ENCODE data around the gene LCMT2.
A peak's percentile ranks its signal among the peaks of the same experiment; 100 is the strongest.
"Not testable (repeated sequence)": the region's sequence is repeated elsewhere in the genome, so short reads cannot be mapped to it uniquely, and the experiment has no call there.

LCMT2 gene

DNA sequence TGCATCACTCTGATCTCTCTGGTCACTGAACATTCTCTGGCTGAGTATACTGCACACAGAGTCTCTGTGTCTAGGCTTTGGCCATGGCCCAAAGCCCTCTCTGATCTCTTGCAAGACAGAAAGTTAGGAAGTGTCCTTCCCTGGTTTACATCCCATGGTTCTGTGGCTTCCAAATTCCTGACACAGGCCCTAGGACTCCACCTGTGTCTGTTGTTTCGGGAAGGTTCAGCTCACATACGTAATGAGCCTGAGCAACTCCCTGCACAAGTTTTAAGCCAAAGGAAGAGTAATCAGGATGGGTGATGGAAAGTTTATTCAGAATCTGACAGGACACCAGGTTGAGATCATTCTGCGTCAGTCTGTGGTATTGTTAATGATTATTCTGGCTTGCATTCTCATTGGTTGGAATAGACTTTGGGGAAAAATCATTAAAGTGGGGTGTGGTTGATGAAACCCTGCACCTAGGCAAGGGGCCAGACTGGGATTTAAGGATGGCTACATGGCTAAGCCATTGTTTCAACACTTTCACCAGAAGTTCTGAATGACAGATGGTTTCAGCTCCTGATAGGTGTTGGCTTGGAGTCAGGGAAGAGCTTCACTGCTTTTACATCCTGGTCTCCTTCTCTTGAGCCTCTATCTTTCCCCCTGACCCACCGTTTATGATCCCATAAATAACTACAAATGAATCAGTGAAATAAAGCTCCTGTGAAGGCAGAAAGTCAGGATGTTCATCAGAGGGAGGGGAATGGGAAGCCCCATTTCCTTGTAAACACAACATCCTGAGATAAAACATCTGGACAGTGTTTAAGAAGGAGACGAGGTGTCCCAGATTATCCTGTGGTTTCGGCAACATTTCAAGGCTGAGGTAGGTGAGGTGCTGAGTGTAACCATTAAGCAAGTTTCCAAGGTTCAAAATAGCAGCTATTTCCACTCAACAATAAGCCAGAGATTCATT, 14.1 kb downstream of the LCMT2 start:
- no peak for DNase-seq (ENCODE audit: low read depth, low spot score)

DNA sequence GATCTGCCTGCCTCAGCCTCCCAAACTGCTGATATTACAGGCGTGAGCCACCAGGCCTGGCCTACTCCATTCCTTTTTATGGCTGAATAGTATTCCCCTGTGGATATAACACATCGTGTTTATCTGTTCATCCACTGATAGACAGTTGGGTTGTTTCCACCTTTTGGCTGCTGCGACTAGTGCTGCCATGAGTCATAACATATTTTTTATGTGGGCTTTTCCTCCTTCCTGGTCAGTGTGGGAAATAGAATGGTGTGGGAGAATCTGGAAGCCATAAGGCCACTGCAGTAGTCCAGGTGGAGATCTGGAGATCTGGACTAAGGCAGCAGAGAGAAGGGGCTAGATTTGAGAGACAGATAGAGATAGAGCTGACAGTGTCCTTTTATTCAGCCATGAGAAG, 16.2 kb downstream of the LCMT2 start:
- DNase-seq (ENCODE audit: low read depth, low spot score), result no peak

DNA sequence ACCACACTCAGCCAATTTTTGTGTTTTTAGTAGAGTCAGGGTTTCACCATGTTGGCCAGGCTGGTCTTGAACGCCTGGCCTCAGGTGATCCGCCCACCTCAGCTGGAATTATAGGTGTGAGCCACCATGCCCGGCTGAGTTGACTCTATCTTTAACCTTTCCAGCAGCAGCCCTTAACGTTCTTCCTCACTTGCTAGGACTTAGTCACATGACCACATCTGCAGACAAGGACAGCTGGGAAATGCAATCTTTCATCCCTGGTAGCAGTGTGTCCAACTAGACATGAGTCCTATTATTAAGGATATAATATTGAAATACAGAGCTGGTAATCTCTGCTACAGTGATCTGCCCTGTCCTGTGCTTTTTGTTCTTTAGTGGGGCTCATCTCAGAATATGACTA, 18.0 kb downstream of the LCMT2 start:
- DNase-seq (ENCODE audit: low read depth, low spot score), result no peak

DNA sequence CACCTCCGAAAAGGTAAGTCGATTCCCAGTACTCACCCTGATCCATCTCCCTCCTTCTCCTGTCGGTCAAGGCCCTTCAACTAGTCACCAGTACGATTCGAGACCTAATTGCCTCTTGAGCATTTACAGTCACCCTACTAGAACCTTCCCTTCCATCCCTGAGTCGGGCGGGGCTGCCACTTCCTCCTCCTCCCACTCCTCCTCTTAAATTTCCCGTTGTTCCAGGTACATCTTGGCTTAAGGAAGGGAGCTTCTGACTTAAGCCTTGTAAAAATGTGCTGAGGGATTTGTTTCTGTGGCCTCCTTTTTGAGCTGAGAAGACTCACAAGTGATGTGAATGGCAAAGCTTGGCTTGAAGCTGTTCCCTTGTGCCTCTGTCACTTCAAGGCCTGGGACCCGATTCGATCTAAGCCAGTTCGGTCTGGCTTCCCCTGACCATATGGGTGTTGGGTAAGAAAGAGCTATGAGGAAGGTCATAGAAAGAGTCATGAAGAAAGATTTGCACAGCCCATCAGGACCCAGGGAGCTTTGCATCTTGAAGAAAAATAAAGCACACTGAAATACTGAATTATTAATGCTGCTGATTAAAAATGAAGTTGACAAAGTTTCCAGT, 28.1 kb downstream of the LCMT2 start, which contains the start of gene TGM7:
TSS of gene TGM7 (minus strand) at position 51 of the 613 bp plus-strand sequence.
- DNase-seq (ENCODE audit: low read depth, low spot score), result no peak

DNA sequence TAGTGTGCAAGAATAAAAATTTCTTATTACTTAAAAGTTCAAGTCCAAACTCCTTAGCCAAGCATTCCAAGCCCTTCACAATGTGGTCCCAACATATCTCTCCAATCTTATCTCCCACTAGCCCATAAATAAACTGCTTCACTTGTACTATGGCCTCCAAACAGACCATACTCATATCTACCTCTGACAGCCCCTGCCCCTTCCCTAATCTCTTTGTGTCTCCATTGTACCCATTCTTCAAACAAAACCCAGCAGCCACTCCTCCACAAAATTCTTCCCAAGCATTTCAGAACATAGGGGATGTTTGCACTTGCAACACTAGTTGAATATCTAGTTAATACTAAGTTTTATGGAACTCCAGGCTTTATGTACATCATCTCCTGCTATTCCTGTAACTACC, 30.5 kb downstream of the LCMT2 start:
- DNase-seq (ENCODE audit: low read depth, low spot score), result no peak

DNA sequence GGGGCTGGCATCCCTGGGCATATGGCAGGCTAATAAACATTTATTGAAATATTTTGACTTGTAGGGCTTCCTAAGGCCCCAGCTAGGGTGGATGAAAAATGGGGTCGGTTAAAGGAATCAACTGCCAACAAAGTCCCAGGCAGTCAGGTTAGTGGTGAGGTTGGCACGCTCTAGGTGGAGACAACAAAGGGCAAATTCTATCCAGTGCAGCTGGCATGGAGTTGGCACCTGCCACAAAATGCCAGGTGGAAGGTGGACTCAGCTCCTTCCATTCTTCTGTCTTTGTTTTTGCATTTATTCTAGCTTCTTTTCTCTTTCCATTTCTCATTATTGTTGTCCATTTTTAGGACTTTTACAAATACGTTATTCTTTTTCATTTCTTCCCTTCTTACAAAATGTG, 31.0 kb downstream of the LCMT2 start:
- DNase-seq (ENCODE audit: low read depth, low spot score), result no peak

DNA sequence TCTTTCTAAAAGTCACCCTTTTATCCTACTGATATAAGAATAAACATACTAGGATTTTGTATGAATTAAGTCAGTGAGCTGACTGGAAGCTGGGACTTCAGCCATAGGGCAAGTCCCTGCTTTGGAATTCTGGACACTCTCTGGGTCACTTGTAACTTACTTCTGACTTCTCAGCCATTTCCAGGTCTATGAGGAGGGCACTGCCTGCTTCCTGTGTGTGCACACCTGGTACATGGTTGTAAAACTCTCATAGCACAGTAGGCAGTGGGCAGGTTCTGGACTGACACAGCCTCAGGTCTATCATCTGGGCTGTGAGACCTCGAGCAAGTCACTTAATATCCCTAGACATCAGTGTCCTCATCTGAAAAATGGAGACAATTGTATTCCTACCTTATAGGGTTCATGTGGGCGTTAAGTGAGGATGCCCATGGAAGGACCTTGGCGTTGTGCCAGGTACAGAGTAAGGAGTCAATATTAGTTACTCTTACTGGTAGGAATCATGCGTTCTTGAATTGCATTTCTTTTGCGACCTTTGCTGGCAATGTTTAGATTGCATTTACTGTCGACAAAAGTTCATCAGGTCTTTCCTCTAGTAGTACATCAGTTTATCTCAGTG, 36.2 kb downstream of the LCMT2 start:
- DNase-seq (ENCODE audit: low read depth, low spot score), result no peak

DNA sequence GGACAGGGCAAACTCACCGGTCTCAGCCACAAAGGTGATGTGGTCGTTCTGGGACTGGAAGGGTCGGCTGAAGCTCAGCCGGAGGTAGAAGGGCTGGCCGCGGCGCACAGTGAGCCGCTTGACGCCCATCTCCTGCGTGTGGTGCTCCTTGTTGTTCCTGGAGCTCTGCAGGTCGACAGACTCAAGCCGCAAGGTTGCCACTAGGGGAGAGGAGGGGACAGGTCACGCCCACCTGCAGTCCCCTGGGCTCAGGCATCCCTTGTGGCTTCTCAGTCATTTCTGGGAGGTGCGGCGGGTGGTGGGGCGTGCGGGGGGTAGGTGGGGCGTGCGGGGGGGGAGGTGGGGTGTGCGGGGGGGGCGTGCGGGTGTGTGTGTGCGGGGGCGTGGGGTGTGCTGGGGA, 36.9 kb downstream of the LCMT2 start:
- DNase-seq (ENCODE audit: low read depth, low spot score), result no peak

DNA sequence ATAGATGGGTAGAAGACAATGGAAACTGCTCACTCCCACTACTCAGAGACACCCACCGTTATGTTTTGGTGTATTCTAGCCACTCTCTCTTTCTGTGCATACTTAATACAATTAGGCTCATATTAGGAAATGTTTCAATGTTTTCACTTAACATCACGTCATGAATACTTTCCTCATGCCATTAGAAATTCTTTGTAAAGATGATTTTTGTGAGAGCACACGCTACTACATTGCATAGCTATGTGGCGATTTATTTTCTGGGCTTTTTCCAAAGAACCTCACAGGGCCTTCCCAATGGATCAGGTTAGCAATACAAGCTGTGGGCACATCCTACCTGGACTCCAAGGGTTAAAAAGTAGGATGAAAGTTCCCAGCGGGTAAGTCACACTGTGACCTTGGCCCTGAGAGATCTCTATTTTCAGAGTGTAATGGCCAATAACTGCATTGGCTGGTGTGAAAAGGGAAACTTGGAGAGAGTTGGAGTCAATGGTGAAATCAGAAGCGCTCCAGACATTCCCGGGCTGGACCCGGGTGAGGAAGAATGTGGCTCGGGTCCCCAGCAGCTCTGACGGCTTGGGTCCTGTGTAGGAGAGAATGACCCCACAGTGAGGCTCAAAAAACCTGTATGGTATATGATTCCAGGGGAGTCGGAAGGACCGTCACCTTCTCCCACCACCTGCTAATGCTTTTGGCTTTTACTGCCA, 37.8 kb downstream of the LCMT2 start:
- no peak for DNase-seq (ENCODE audit: low read depth, low spot score)

DNA sequence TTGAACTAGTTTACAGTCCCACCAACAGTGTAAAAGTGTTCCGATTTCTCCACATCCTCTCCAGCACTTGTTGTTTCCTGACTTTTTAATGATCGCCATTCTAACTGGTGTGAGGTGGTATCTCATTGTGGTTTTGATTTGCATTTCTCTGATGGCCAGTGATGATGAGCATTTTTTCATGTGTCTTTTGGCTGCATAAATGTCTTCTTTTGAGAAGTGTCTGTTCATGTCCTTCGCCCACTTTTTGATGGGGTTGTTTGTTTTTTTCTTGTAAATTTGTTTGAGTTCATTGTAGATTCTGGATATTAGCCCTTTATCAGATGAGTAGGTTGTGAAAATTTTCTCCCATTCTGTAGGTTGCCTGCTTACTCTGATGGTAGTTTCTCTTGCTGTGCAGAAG, 40.7 kb downstream of the LCMT2 start:
- DNase-seq (ENCODE audit: low read depth, low spot score), result not testable (repeated sequence)

DNA sequence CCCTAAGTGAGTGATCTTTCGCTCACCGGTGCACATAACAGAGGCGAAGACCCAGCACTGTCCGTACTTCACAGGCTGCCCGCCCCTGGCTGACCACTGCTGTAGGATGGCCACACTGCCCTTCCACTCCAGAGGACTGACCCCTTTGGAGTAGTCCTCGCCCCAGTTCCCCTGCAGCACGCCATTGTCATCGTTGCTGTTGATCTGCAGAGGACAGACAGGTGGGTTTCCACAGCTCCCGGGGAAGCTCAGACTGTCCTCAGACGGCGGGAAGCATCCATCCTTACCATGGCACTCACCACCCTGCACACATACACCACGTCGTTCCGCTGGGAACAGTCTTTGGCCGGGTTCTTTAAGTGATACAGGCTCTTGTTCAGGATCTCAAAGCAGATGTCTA, 43.1 kb downstream of the LCMT2 start:
- no peak for DNase-seq (ENCODE audit: low read depth, low spot score)

DNA sequence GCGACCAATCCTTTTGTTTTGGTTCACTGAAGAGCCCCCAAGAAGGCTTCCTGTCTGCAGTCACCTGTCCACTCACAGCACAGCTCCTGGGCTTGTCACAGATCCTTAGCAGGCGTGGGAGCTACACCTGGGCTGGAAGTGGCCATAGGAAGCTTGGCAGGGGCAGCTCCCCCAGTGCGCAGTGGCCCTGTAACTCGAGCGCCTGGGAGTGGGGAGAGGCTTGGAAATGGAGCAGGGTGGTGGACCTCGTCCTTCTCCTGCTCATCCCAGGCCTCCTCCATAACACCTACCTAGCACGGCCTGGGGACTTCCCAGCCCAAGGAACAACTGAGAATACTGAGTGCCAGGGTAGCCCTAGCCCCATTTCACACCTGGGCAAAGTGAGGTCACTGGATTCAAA, 44.3 kb downstream of the LCMT2 start:
- no peak for DNase-seq (ENCODE audit: low read depth, low spot score)

DNA sequence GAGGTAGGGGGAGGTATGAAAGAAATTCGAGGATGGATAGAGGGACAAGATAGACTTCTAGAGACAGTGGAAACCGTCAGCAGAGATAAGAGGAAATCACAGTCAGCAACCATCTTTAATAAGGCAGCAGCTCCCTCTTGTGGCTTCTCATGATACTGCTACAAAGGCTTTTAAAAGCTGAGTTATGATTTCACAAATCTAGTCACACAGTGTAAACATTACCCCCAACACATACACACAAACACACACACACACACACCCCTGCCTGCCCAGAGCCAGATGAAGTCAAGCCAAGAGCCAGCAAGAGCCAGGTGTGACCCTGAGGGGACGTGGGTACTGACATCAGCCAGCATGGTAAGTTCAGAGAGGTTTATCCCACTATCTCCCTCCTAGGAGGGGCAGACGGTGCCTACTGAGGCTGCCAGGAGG, 44.8 kb downstream of the LCMT2 start:
- DNase-seq (ENCODE audit: low read depth, low spot score), result peak; percentile 7

DNA sequence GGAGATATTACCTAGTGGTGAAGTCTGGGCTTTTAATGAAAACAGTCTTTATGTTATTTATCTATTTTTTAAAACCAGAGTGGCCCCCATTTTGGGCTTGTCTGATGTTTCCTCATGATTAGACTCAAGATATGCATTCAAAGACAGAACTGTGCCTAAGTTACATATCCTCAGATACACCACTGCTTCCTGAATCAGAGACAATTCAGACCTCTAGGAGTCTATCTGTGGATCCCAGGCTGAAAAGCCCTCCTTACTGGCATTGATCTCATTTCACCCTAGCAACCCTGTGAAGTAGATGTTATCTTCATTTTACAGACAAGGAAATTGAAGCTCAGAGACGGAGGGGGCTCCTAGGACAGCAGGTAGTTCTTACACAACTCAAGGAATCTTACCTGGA, 46.8 kb downstream of the LCMT2 start:
- no peak for DNase-seq (ENCODE audit: low read depth, low spot score)

DNA sequence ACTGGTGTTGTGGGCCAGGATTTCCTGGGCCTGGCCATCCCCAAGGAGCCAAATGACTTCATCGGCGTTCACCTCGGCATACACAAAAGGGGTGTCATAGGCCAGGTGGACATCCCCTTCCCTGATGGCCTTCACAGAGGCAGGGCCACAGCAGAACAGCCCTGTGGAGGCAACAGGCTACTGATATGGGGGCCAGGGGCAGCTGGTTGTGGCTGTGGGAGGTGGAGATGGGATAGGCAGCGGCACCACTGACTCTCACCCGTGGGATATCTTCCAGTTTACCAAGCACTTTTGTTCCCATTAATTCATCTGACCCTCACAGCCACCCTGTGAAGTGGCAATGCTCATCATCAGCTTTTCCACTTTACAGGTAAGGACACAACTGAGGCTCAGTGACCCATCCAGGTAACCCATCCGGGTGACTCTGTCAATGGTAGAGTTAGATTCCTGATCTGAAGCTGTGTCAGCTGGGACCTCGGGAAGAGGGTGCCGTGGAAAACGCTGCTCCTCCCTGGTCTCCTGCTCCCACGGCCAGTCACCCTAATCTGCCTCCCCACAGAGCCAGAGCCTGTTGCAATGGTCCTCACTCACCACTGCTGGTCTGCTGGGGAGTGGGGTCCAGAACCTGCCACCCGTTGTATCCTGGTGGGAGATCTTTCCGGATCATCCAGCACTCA, 48.3 kb downstream of the LCMT2 start:
- DNase-seq (ENCODE audit: low read depth, low spot score), result no peak

DNA sequence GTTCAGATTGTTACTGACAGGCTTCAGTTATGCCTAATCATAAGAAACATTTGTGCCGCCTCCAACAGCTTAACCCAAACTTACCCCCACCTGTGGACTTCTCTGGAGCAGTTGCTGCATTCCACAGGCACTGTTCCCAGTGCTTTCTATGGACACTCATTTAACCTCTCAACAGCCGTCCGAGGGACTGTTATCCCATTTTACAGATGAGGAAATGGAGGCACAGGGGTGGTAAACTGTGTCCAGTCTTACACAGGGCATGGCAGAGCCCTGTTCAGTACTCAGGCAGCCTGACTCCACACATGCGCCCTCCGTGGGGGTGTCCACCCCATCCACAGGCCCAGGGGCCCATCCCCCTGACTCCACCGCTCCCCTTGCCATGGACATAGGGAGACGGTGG, 49.4 kb downstream of the LCMT2 start:
- DNase-seq (ENCODE audit: low read depth, low spot score), result no peak

DNA sequence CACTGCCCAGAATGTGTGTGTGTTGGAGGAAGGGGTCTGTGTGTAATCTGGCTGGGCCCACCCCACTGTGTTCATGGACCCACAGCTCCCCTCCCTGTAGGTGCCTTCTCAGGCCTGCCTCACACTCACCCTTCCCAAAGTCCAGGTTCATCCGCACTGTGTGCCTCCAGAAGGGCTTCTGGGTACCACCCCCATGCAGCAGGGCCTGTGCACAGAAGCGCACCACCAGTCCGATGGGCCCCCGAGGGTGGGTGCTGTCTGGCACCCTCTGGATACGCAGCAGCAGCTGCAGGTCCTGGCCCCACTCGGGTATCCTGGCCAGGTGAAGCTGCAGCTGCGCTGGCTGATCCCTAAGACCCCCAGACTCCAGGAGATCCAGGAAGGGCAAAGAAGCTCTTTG, 50.9 kb downstream of the LCMT2 start:
- no peak for DNase-seq (ENCODE audit: low read depth, low spot score)

DNA sequence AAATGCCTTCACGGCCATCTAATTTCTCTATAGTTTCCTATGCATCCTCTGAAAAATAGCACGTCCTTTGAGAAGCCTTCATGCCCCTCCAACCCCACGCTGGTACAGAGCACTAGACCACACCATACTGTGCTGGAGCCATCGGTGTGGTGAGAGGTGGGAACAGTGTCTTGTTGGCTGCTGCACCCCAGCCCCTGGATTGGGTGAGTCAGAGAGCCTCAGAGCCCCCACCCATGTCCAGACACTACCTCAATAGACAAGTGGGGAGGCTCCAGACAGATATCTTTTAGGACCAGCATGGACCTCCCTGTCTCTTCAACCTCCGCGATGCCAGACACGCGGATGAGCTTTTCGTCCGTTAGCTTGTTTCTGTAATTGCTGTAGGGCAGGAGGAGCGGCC, 51.5 kb downstream of the LCMT2 start:
- DNase-seq (ENCODE audit: low read depth, low spot score), result no peak

DNA sequence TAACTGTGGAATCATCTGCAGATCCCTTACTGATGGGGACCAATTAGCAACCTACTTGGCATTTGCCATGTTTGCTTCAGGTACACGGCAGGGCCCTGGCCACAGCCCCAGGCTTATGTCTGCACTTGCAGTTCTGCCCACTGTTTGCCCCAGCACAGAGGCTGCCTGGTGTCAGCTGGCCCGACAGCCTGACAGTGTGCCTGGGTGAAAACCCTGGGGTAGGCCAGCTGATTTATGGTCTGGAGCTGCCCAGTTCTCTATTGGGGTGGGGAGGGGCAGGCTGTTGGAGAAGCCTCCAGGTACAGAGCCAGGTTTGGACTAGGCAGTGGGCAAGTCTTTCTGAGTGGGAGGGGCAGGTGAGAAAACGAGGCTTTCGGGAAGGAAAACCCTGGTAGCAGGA, 52.5 kb downstream of the LCMT2 start:
- DNase-seq (ENCODE audit: low read depth, low spot score), result no peak

DNA sequence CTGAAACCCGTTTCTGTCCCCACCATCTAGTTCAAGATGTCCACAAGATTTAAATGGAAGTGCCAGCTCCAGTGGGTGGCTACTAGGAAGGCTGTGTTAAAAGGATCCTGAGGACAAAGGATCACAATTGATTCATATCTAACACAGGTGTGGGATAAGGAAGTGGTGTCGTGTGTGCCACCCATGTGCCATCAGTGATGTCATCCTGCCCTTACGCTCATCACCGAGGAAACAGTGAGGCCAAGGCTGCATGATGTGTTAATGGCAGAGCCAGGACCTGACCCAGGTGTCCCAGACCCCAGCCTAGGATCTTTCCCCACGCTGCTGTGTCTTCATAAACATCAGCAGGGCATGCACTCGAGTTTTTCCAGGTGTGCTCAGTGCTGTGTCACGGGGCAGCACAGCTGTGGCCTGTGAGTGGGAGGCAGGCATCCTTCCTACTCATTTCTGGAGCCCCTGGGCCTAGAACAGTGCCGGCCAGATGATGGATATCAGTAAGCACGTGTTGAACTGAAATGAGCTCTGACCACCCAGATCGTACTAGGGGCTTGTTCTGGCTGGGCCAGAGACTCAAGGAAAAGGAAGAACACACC, 53.0 kb downstream of the LCMT2 start:
- no peak for DNase-seq (ENCODE audit: low read depth, low spot score)

DNA sequence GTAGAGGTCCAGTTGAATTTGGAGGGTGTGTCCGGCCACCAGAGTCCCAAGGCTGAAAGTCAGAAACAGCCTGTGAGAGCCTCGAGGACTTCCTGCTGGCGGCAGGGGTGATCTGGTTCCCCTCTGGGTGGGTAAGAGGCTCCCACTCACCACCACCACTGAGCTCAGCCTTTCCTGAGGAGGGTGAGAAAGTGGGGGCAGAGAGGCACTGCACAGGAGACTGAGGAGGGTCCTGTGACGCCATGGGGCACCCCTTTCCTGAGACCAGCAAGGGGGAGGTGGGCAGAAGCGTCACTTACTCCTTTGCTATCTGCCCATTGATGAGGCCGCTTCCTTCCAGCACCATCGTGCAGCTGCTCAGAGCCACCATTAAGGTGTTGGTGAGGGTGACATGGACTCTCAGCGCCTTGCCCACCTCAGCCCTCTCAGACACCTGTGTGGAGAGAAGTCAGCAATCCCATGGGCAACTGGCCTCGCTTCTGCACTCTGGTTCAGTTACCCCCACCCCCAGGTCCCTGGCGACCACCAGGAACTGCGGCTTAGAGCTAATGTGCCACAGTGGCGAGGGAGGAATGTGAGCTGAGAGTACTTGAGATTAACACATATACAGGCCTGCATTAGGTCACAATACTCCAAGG, 53.7 kb downstream of the LCMT2 start:
- no peak for DNase-seq (ENCODE audit: low read depth, low spot score)

All from activated naive CD8-positive, alpha-beta T cell treated with anti-CD3 and anti-CD28 coated beads, Interleukin-2, amount 50 U/mL, for 16 hours (primary cell).